Trophoblast cell (in vitro differentiated cells and primary cell): ENCODE results near the gene MIA.

Experiments
- DNase-seq, 2 donors: peaks; one replicate each; pipeline ENCODE4 v3.0.0-alpha.2; 2016
- H2AFZ ChIP-seq: 2 replicates; pipeline ENCODE4 v1.6.1; 2013; ENCODE audit warnings: low read length, moderate library complexity, mild to moderate bottlenecking; ENCODE audit not compliant: insufficient read depth, poor library complexity
- H2AK5ac ChIP-seq: 2 replicates; pipeline ENCODE4 v1.6.1; 2013; ENCODE audit warnings: mild to moderate bottlenecking, low read length
- H2BK120ac ChIP-seq: 2 replicates; pipeline ENCODE4 v1.6.1; 2013; ENCODE audit warnings: low read length, mild to moderate bottlenecking, moderate library complexity; ENCODE audit not compliant: insufficient read depth, poor library complexity
- H2BK12ac ChIP-seq: 2 replicates; pipeline ENCODE4 v1.6.1; 2013; ENCODE audit warnings: mild to moderate bottlenecking, low read length, moderate library complexity
- H2BK5ac ChIP-seq: 2 replicates; pipeline ENCODE4 v1.6.1; 2013; ENCODE audit warnings: low read length, low read depth, moderate library complexity, mild to moderate bottlenecking; ENCODE audit not compliant: poor library complexity
- H3K14ac ChIP-seq: 2 replicates; pipeline ENCODE4 v1.6.1; 2013; ENCODE audit warnings: mild to moderate bottlenecking, low read length
- H3K18ac ChIP-seq: 2 replicates; pipeline ENCODE4 v1.6.1; 2013; ENCODE audit warnings: mild to moderate bottlenecking, low read length
- H3K23ac ChIP-seq: 2 replicates; pipeline ENCODE4 v1.6.1; 2013; ENCODE audit warnings: low read length
- H3K27ac ChIP-seq: 2 replicates; pipeline ENCODE4 v1.5.1; 2013; ENCODE audit warnings: low read depth, mild to moderate bottlenecking, inconsistent platforms, low read length, moderate library complexity
- H3K27me3 ChIP-seq: 2 replicates; pipeline ENCODE4 v1.6.1; 2013; ENCODE audit warnings: inconsistent platforms, mild to moderate bottlenecking, low read length, moderate library complexity; ENCODE audit not compliant: insufficient read depth
- H3K36me3 ChIP-seq, 2 experiments: 1 replicate in 1 of 2; 2 replicates in 1 of 2; pipeline ENCODE4 v1.6.1; 2013; ENCODE audit warnings: low read length in 2 of 2, mild to moderate bottlenecking in 2 of 2, moderate library complexity in 1 of 2; ENCODE audit not compliant: insufficient read depth in 2 of 2, control insufficient read depth in 1 of 2
- H3K4ac ChIP-seq: 2 replicates; pipeline ENCODE4 v1.6.1; 2013; ENCODE audit warnings: low read depth, mild to moderate bottlenecking, low read length, moderate library complexity
- H3K4me1 ChIP-seq, 2 experiments: 1 replicate in 1 of 2; 2 replicates in 1 of 2; pipeline ENCODE4 v1.6.1; 2013; ENCODE audit warnings: low read length in 2 of 2, mild to moderate bottlenecking in 2 of 2, moderate library complexity in 1 of 2; ENCODE audit not compliant: insufficient read depth in 2 of 2, control insufficient read depth in 1 of 2
- H3K4me2 ChIP-seq: 2 replicates; pipeline ENCODE4 v1.6.1; 2013; ENCODE audit warnings: inconsistent platforms, mild to moderate bottlenecking, low read length, moderate library complexity
- H3K4me3 ChIP-seq: 2 replicates; pipeline ENCODE4 v1.5.1; 2013; ENCODE audit warnings: mild to moderate bottlenecking, low read depth, low read length, inconsistent platforms
- H3K79me1 ChIP-seq: one replicate; pipeline ENCODE4 v1.6.1; 2013; ENCODE audit warnings: low read length
- H3K79me2 ChIP-seq: 2 replicates; pipeline ENCODE4 v1.6.1; 2013; ENCODE audit warnings: low read length, mild to moderate bottlenecking; ENCODE audit not compliant: control insufficient read depth, insufficient read depth, poor library complexity
- H3K9ac ChIP-seq: 2 replicates; pipeline ENCODE4 v1.6.1; 2013; ENCODE audit warnings: mild to moderate bottlenecking, low read length
- H3K9me3 ChIP-seq: 2 replicates; pipeline ENCODE4 v1.6.1; 2013; ENCODE audit warnings: low read depth, mild to moderate bottlenecking, control low read depth, inconsistent platforms, low read length; ENCODE audit not compliant: insufficient read depth
- H4K12ac ChIP-seq: 2 replicates; pipeline ENCODE4 v1.6.1; 2013; ENCODE audit warnings: low read depth, mild to moderate bottlenecking, low read length, moderate library complexity
- H4K8ac ChIP-seq: 2 replicates; pipeline ENCODE4 v1.6.1; 2013; ENCODE audit warnings: low read depth, mild to moderate bottlenecking, low read length, moderate library complexity
- H4K91ac ChIP-seq: one replicate; pipeline ENCODE4 v1.6.1; 2013; ENCODE audit warnings: low read depth, mild to moderate bottlenecking, low read length, moderate library complexity
- WGBS: extraction: QIAGEN DNeasy Blood & Tissue Kit; methylation state at CpG from one replicate; pipeline ENCODE4 v1.1.7; 2013; ENCODE audit warnings: missing lambda C conversion rate; ENCODE audit not compliant: insufficient read length, insufficient coverage; ENCODE audit errors: extremely low coverage; 5-methylcytosine and 5-hydroxymethylcytosine counted together

Gene MIA

GRCh38 chr19:40800339-40800996, 25.1 kb downstream of the MIA start:
- H3K4me2 ChIP-seq, result peak overlapping the region; percentile 83
- H3K4ac ChIP-seq, result peak overlapping the region; percentile 82
- no peak for DNase-seq
- H3K9me3 ChIP-seq, result peaks cover 2% of the 10 kb centered on the region
- H2AFZ ChIP-seq, result peak overlapping the region; percentile 11
- no peak overlapping the region for H2BK120ac ChIP-seq
- H4K91ac ChIP-seq, result no peak overlapping the region
- H3K79me1 ChIP-seq, result peaks cover 10% of the 10 kb centered on the region
- no CpG with 5 or more reads among the region's 27 CpGs for WGBS
- no peak overlapping the region for H3K14ac ChIP-seq
- H3K23ac ChIP-seq, result no peak overlapping the region
- peaks cover 31 to 44% of the 10 kb centered on the region in 2 experiments for H3K4me1 ChIP-seq
- no peak overlapping the region for H2BK12ac ChIP-seq
- no peak overlapping the region for H2AK5ac ChIP-seq
- H2BK5ac ChIP-seq, result no peak overlapping the region
- peak overlapping the region; percentile 57 for H3K9ac ChIP-seq
- peaks cover 43% of the 10 kb centered on the region for H3K79me2 ChIP-seq
- no peak overlapping the region for H3K18ac ChIP-seq
- H3K4me3 ChIP-seq, result peak overlapping the region; percentile 89
- no peak overlapping the region for H3K27ac ChIP-seq
- no peaks in the 10 kb centered on the region for H3K27me3 ChIP-seq
- peaks cover 46 to 50% of the 10 kb centered on the region in 2 experiments for H3K36me3 ChIP-seq
- no peak overlapping the region for H4K8ac ChIP-seq
- H4K12ac ChIP-seq, result no peak overlapping the region

GRCh38 chr19:40800997-40801377, 25.7 kb downstream of the MIA start:
- Histone ChIP-seq H3K79me2 (peaks cover 43% of the 10 kb centered on the region), H3K18ac (peak overlapping the region; percentile 16), H4K8ac (no peak overlapping the region), H4K91ac (no peak overlapping the region), H3K4me1 (peaks cover 31 to 44% of the 10 kb centered on the region in 2 experiments), H2AFZ (peak overlapping the region; percentile 11), H3K4ac (peak overlapping the region; percentile 82), H2BK120ac (no peak overlapping the region), H3K36me3 (peaks cover 47 to 51% of the 10 kb centered on the region in 2 experiments), H4K12ac (peak overlapping the region; percentile 24), H3K79me1 (peaks cover 10% of the 10 kb centered on the region), H2BK12ac (no peak overlapping the region), H3K4me3 (peak overlapping the region; percentile 32), H3K23ac (no peak overlapping the region), H3K4me2 (peak overlapping the region; percentile 83), H3K9ac (no peak overlapping the region), H3K14ac (no peak overlapping the region), H2BK5ac (no peak overlapping the region), H3K27ac (no peak overlapping the region), H2AK5ac (no peak overlapping the region), H3K9me3 (peaks cover 2% of the 10 kb centered on the region), H3K27me3 (no peaks in the 10 kb centered on the region)
- no CpG with 5 or more reads among the region's 27 CpGs for WGBS
- no peak for DNase-seq

- no peak overlapping the region for H3K4me3 ChIP-seq
- no peak overlapping the region for H4K8ac ChIP-seq
- peak overlapping the region; percentile 11 for H3K4me2 ChIP-seq
- H3K36me3 ChIP-seq, result peaks cover 47 to 51% of the 10 kb centered on the region in 2 experiments
- no peak overlapping the region for H3K14ac ChIP-seq
- H2BK5ac ChIP-seq, result no peak overlapping the region
- H3K79me1 ChIP-seq, result peaks cover 8% of the 10 kb centered on the region
- H3K27me3 ChIP-seq, result no peaks in the 10 kb centered on the region
- no peak overlapping the region for H2AK5ac ChIP-seq
- H3K9me3 ChIP-seq, result peaks cover 4% of the 10 kb centered on the region
- no peak overlapping the region for H3K27ac ChIP-seq
- H3K79me2 ChIP-seq, result peaks cover 43% of the 10 kb centered on the region
- H2AFZ ChIP-seq, result no peak overlapping the region
- peak overlapping the region; percentile 24 for H4K12ac ChIP-seq
- H3K9ac ChIP-seq, result no peak overlapping the region
- no CpG with 5 or more reads among the region's 13 CpGs for WGBS
- H4K91ac ChIP-seq, result no peak overlapping the region
- peak overlapping the region; percentile 16 for H3K18ac ChIP-seq
- no peak for DNase-seq
- peak overlapping the region; percentile 82 for H3K4ac ChIP-seq
- H3K4me1 ChIP-seq, result peaks cover 36 to 50% of the 10 kb centered on the region in 2 experiments
- H3K23ac ChIP-seq, result no peak overlapping the region
- no peak overlapping the region for H2BK120ac ChIP-seq
- H2BK12ac ChIP-seq, result no peak overlapping the region
Measured at GRCh38 chr19:40801426-40802299, 26.3 kb downstream of the MIA start.

- Histone ChIP-seq H3K18ac (no peak overlapping the region), H3K4me3 (no peak overlapping the region), H2AK5ac (no peak overlapping the region), H3K4me2 (peak overlapping the region; percentile 8), H3K27ac (no peak overlapping the region), H3K9ac (no peak overlapping the region), H3K79me1 (peaks cover 8% of the 10 kb centered on the region), H2AFZ (no peak overlapping the region), H3K4me1 (peaks cover 41 to 54% of the 10 kb centered on the region in 2 experiments), H2BK5ac (no peak overlapping the region), H3K4ac (peak overlapping the region; percentile 73), H3K79me2 (peaks cover 43% of the 10 kb centered on the region), H3K27me3 (no peaks in the 10 kb centered on the region), H3K14ac (no peak overlapping the region), H3K23ac (no peak overlapping the region), H2BK12ac (no peak overlapping the region), H4K91ac (no peak overlapping the region), H3K36me3 (peaks cover 53 to 57% of the 10 kb centered on the region in 2 experiments), H4K12ac (no peak overlapping the region), H3K9me3 (peaks cover 4% of the 10 kb centered on the region), H4K8ac (no peak overlapping the region), H2BK120ac (no peak overlapping the region)
- no CpG with 5 or more reads among the region's 11 CpGs for WGBS
- no peak for DNase-seq
Measured at GRCh38 chr19:40802300-40803169, 27.2 kb downstream of the MIA start.
